ENCODE measurements around the gene SWT1.

Gene SWT1, protein sequence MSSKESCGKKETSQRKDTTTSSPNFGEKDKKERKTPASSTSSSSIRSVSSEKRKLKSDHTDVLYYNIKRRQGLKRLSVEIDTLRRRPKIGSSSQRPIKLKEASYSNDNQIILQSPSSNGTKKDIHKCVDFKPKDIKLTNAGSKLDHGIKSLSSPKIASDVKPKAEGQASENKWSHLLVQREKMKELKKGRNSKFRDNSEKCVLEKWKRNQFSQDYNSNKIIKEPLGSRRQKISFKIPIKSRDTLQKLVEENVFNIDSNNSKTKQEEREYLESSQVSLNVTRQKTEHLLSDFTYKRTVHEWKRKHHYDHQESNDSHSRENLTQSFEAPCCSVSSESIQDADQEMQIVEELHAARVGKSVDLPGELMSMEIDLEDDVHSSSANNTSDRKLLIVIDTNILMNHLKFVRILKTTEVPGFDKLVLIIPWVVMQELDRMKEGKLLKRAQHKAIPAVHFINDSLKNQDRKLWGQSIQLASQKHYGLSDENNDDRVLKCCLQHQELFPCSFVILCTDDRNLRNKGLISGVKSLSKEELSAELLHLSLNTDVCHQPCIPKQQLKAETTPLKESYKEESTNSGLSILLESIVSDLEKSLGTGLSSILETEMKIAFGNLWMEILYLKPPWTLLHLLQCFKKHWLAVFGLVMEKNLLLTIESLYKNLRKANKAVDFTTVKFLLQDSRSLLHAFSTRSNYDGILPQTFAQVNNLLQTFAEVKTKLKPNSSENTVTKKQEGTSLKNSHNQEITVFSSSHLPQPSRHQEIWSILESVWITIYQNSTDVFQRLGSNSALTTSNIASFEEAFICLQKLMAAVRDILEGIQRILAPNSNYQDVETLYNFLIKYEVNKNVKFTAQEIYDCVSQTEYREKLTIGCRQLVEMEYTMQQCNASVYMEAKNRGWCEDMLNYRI

GRCh38 chr1:185156854-185157598 lies at the start of gene SWT1, which contains the start of gene TRMT1L:
SWT1 (plus strand) TSS chr1:185157167; CDS start chr1:185160842, 3,675 bp downstream.
TRMT1L (minus strand) TSS chr1:185156953; CDS start chr1:185156712, 241 bp downstream.
- peak; percentile 99 for DNase-seq

- DNase-seq = no peak
Observed at GRCh38 chr1:185108321-185108720, 48.6 kb upstream of the SWT1 start.

- no peak for DNase-seq
Observed at GRCh38 chr1:185110145-185110544, 46.8 kb upstream of the SWT1 start.

- no peak for DNase-seq
Observed at GRCh38 chr1:185111873-185112272, 45.1 kb upstream of the SWT1 start.

- DNase-seq = no peak
Observed at GRCh38 chr1:185112356-185112755, 44.6 kb upstream of the SWT1 start.

DNA sequence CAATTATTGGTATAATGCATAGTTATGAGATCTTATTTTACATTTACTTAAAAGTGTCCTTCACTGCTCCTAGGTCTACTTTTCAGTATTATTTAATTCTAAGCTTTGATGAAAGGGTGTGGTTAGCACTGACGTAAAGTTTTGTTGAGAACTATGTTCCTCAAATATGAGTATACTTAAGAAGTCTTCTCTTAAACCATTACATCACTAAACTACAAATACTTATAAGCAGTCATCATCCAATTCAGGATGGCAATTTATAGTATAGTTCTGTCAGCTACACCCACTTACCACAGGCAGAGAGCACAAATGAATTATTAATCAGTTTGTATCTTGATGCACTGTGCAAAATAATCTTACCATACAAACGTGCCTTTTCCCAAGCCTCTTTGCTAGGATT lies 27.3 kb upstream of the SWT1 start:
- no peak for DNase-seq

DNA sequence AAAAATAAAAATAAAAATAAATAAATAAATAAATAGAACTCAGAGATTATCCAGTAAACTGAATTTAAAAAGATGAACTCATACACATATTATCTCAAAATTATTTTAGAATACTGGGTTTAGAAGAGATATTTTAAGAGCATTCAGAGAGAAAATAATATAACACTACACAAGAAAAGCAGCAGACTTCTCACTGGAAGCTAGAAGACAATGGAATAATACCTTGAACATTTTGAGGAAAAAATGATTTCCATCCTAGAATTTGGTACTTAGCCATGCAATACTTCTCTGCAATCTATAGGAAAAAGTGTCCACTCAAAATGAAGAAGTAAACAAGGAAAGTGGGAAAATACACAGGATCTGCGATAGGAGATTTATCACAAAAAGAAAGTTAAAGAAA lies 24.4 kb upstream of the SWT1 start:
- DNase-seq = no peak

GRCh38 chr1:185137896-185138545 lies 18.9 kb upstream of the SWT1 start:
- DNase-seq = no peak

DNA sequence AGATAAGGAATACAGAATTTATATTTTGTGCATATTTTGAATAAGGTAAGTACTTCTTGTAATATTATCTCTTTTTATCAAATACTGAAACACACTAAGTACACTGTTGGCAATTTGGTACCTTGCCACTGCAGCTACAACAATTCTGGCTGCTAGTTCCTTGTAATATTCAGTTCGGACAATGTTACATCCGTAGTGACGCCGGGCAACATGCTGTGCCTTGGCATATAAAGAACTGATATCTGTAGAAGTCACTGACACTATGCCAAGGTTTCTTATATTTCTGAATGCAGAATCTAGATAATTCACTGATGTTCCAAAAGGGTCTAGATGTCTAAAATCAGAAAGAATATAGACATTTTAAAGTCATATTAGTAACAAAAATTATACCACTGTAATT lies 17.7 kb upstream of the SWT1 start:
- no peak for DNase-seq

- DNase-seq = no peak
Observed at GRCh38 chr1:185144233-185144632, 12.7 kb upstream of the SWT1 start.

DNA sequence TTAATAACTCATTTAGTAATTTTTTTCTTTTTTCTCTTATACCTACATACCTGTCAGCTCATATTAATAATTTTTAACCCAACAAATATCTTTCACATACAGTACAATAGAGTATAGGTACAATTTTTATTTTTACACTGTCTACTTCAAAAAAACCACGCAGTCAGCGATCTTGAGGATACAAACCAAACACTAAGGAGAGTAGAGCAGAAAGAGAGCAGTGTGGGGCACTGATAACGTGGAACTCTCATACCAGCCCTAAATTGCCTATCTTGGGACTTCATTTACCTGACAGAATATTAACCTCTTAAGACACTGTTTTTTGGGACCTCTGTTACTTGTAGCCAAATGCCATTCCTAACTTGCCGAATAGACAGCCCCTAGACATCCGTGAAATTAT lies 5.8 kb upstream of the SWT1 start:
- no peak for DNase-seq

- no peak for DNase-seq
Observed at GRCh38 chr1:185152187-185152767, 4.7 kb upstream of the SWT1 start.

GRCh38 chr1:185154912-185155513 lies 2.0 kb upstream of the SWT1 start:
- no peak for DNase-seq

DNA sequence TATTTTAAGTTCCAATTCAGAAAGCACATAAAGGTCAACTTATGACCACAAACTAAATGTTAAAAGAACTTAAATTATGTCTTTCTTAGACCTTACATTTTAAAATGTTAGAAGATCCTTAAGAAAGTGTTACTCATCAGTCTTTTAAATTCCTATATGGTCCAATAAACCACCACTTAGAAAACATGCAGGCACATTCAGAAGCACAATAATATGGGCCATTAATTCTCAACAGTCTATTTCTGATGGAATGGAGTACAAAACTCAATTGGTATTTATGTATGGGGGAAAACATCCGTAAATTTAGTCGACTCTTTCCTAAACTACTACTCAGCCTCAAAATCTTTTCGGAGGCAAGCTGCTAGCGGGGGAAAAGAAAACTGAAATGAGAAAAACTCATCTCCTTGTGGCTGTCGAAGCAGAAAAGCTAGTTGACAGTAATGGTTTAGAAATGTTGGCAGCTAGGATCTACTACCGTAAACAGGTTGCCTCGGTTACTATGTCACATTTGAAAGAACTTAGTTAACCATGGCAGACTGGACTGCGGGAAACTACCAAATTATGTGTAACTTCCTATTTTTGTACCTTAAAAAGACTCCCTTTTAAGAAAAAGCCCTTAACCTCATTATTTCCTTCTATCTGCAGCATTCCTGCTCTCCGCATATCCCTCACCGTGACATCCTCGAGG lies 1.2 kb upstream of the SWT1 start:
- DNase-seq = no peak

- DNase-seq = no peak
Observed at GRCh38 chr1:185156288-185156853, 596 bp upstream of the SWT1 start.

GRCh38 chr1:185157599-185158412 lies 839 bp downstream of the SWT1 start:
- no peak for DNase-seq

DNA sequence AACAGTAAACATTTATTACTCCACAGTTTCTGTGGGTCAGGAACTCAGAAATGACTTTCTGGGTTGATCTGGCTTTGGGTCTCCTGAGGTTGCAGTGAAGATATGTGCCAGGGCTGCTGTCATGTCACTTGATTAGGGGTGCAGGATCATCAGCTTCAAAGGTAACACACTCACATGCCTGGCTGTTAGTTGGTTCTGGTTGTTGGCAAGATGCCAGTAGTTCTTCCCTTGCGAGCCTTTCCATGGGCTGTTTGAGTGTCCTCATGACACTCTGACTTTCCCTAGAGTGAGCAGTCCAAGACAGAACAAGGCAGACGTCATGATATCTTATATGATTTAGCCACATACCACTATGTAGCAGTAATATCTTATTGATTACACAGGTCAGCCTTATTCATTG lies 1.8 kb downstream of the SWT1 start:
- DNase-seq = no peak

DNA sequence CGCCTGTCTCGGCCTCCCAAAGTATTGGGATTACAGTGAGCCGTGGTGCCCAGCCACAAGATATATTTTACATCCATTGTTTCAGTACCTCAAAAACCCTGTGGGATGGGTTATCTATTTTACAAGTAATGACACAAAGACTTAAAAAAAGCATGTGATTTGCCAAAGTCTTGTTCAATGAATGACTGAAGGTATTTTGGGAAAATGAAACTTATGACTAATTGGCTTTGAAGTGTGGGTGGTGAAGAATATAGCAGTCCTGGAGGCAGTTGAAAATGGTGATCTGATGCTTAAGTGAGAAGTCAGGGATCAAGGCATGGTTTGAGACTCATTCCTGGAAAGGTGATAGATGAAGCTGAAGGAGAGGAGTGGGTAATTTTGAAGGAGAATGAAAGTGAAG lies 3.0 kb downstream of the SWT1 start:
- DNase-seq = no peak

GRCh38 chr1:185162491-185162890 lies 5.5 kb downstream of the SWT1 start:
- DNase-seq = no peak

DNA sequence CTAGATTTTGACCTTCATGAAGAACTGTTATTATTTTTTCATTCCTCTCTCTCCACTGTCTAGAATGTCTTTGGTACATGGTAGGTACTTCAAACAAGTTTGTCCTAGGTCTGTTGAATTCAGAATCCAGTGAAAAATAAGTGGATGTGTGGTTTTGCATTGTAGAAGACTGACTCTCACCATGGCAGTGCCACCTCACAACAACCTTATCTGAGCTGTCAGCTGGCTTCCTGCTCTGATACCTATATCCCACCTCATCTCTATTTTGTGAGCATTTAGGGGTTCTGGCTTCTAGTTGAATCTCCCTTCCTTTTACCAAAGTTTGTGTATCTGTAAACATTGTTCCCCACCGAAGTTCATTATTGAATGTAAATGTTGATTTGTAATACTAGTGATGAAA lies 9.1 kb downstream of the SWT1 start:
- DNase-seq = no peak

All from activated naive CD4-positive, alpha-beta T cell treated with anti-CD3 and anti-CD28 coated beads, Interleukin-2, amount 50 U/mL, for 16 hours (primary cell).